AG09309 (cell line): ENCODE data around the gene NDUFS1.
"Not testable (repeated sequence)": the region's sequence is repeated elsewhere in the genome, so short reads cannot be mapped to it uniquely, and the experiment has no call there.

Experiments used
- DNase-seq: peaks from one replicate; pipeline ENCODE4 v3.0.0-alpha.2; 2010; ENCODE audit warnings: low read depth
- H3K4me3 ChIP-seq: 2 replicates; pipeline ENCODE4 v1.5.1; 2011; ENCODE audit warnings: mild to moderate bottlenecking, low read depth, low read length, moderate library complexity; ENCODE audit not compliant: control insufficient read depth
- TF ChIP-seq, protein P1 (sequence below): IDR thresholded peaks from 2 replicates; pipeline ENCODE4 v1.5.1; 2011; ENCODE audit warnings: mild to moderate bottlenecking, low read depth, low read length, inconsistent platforms; ENCODE audit not compliant: insufficient read depth, control insufficient read depth; ENCODE audit errors: missing control alignments

Gene NDUFS1

GRCh38 chr2:206198677-206199076, 39.4 kb upstream of the NDUFS1 start:
- H3K4me3 ChIP-seq: no peak overlapping the region
- DNase-seq: peak; percentile 46
- TF ChIP-seq, protein P1, sequence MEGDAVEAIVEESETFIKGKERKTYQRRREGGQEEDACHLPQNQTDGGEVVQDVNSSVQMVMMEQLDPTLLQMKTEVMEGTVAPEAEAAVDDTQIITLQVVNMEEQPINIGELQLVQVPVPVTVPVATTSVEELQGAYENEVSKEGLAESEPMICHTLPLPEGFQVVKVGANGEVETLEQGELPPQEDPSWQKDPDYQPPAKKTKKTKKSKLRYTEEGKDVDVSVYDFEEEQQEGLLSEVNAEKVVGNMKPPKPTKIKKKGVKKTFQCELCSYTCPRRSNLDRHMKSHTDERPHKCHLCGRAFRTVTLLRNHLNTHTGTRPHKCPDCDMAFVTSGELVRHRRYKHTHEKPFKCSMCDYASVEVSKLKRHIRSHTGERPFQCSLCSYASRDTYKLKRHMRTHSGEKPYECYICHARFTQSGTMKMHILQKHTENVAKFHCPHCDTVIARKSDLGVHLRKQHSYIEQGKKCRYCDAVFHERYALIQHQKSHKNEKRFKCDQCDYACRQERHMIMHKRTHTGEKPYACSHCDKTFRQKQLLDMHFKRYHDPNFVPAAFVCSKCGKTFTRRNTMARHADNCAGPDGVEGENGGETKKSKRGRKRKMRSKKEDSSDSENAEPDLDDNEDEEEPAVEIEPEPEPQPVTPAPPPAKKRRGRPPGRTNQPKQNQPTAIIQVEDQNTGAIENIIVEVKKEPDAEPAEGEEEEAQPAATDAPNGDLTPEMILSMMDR: no peak

GRCh38 chr2:206193671-206194357, 34.6 kb upstream of the NDUFS1 start:
- H3K4me3 ChIP-seq: no peak overlapping the region
- TF ChIP-seq, protein P1: no peak
- DNase-seq: no peak

DNA sequence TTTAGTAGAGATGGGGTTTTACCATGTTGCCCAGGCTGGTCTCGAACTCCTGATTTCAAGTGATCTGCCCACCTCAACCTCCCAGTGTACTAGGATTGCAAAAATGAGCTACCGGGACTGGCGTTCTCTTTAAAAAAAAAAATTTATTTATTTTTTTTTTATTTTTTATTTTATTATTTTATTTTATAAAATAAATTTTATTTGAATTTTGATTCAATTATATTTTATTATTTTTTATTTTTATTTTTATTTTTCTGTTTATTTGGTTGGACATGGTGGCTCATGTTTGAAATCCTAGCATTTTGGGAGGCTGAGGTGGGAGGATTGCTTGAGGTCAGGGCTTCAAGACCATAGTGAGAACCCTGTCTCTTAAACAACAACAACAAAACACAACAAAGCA, 32.9 kb upstream of the NDUFS1 start:
- H3K4me3 ChIP-seq: no peak overlapping the region
- DNase-seq: no peak
- TF ChIP-seq, protein P1: no peak

GRCh38 chr2:206190689-206191088, 31.4 kb upstream of the NDUFS1 start:
- TF ChIP-seq, protein P1: no peak

GRCh38 chr2:206190111-206190510, 30.9 kb upstream of the NDUFS1 start:
- TF ChIP-seq, protein P1: no peak

More at GRCh38 chr2:206190689-206191088, 31.4 kb upstream of the NDUFS1 start:
- H3K4me3 ChIP-seq: no peak overlapping the region
- no peak for DNase-seq

DNA sequence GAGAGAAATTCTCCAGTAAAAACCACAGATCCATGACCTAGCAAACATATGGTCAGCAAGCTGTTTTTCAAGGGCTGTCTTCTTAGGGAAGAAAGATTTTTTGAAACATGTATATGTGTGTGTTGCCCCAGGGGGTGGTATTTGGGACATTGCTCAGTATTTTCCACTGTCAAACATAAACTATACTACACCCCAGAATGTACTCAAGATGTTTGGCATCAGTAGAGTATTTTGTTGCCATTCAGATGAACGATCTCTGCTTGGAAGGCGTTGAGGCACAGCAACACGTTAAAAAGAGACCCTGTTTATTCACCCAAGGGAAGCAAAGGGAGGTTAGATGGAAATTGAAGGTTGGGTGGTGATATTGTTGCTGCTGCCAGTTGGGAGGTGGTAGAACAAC, 30.4 kb upstream of the NDUFS1 start:
- TF ChIP-seq, protein P1: no peak
- no peak overlapping the region for H3K4me3 ChIP-seq
- no peak for DNase-seq

More at GRCh38 chr2:206190111-206190510, 30.9 kb upstream of the NDUFS1 start:
- H3K4me3 ChIP-seq: no peak overlapping the region
- no peak for DNase-seq

DNA sequence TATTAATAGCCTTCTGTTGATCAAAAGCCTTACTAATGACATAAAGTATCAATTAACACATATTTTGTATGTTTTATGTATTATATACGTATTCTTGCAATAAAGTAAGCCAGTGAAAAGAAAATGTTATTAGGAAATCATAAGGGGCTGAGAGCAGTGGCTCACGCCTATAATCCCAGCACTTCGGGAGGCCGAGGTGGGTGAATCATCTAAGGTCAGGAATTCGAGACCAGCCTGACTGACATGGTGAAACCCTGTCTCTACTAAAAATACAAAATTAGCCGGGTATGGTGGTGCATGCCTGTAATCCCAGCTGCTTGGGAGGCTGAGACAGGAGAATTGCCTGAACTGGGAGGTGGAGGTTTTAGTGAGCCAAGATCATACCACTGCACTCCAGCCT, 22.3 kb upstream of the NDUFS1 start:
- not testable (repeated sequence) for H3K4me3 ChIP-seq, DNase-seq
